Gastrocnemius medialis (tissue), 4 donors: ENCODE data around the gene DUSP8.

ENCODE experiments used
- CTCF ChIP-seq, 5 experiments: fragments of 450-650 bp in 3 of 5; fragments of 200-600 bp in 2 of 5; sonication (generic) in 2 of 5; IDR thresholded peaks in 4 of 5; conservative IDR thresholded peaks in 1 of 5; 1 replicate in 4 of 5; 2 replicates in 1 of 5; pipeline ENCODE4 v1.5.1; 2016 to 2019; ENCODE audit warnings: antibody characterized with exemption in 5 of 5, mild to moderate bottlenecking in 3 of 5, moderate library complexity in 3 of 5
- POLR2A ChIP-seq, 2 donors: fragments of 450-650 bp; IDR thresholded peaks; one replicate each; pipeline ENCODE4 v1.6.1; 2017; ENCODE audit warnings: antibody characterized with exemption in 2 of 2, mild to moderate bottlenecking in 2 of 2, moderate library complexity in 2 of 2

GRCh38 chr11:1618231-1618630, 46.2 kb upstream of the DUSP8 start:
- TF ChIP-seq POLR2A (IDR thresholded peaks at IDR 0.05) (no peak), CTCF (IDR thresholded peaks at IDR 0.05 in 4 of 5, conservative IDR thresholded peaks at IDR 0.05 in 1 of 5) (no peak)
